Small intestine (tissue), 7 donors: ENCODE measurements around the gene ARHGAP15. TPM values are rescaled to one million over a fixed set of nuclear protein-coding genes. Genes with fewer than 3 reads are reported as not detected.

ENCODE experiments used
- DNase-seq, 2 donors: peaks; one replicate each; pipeline versions ENCODE4 v3.0.0 to v3.0.0-alpha.2; 2013
- FAIRE-seq: peaks from 2 replicates; lab custom pipeline; 2012; peaks lifted over from hg19 to GRCh38; lab: Jason Lieb, UNC
- H3K27ac ChIP-seq, 3 donors: one replicate each; pipeline ENCODE4 v1.5.1; 2013; ENCODE audit warnings: low read length in 2 of 3, mild to moderate bottlenecking in 2 of 3, control low read depth in 1 of 3, inconsistent platforms in 1 of 3, low read depth in 1 of 3, moderate library complexity in 1 of 3
- H3K27me3 ChIP-seq, 3 donors: one replicate each; pipeline ENCODE4 v1.6.1; 2013; ENCODE audit warnings: low read length in 3 of 3, inconsistent platforms in 1 of 3; ENCODE audit not compliant: control insufficient read depth in 3 of 3, insufficient read depth in 3 of 3
- H3K36me3 ChIP-seq, 3 donors: one replicate each; pipeline ENCODE4 v1.6.1; 2013; ENCODE audit warnings: low read length in 3 of 3, inconsistent platforms in 1 of 3, low read depth in 1 of 3, mild to moderate bottlenecking in 1 of 3, moderate library complexity in 1 of 3; ENCODE audit not compliant: control insufficient read depth in 3 of 3, insufficient read depth in 2 of 3
- H3K4me1 ChIP-seq, 3 donors: one replicate each; pipeline ENCODE4 v1.6.1; 2013; ENCODE audit warnings: low read length in 2 of 3, inconsistent platforms in 1 of 3, low read depth in 1 of 3, mild to moderate bottlenecking in 1 of 3, moderate library complexity in 1 of 3; ENCODE audit not compliant: control insufficient read depth in 3 of 3, insufficient read depth in 2 of 3
- H3K4me3 ChIP-seq, 3 donors: one replicate each; pipeline ENCODE4 v1.5.1; 2013; ENCODE audit warnings: low read length in 3 of 3, control low read depth in 1 of 3, inconsistent platforms in 1 of 3, low read depth in 1 of 3, mild to moderate bottlenecking in 1 of 3, moderate library complexity in 1 of 3
- H3K9me3 ChIP-seq, 2 donors: one replicate each; pipeline ENCODE4 v1.6.1; 2013; ENCODE audit warnings: low read depth in 1 of 2, low read length in 1 of 2; ENCODE audit not compliant: control insufficient read depth in 2 of 2, insufficient read depth in 1 of 2
- WGBS, 3 donors: extraction: QIAGEN DNeasy Blood & Tissue Kit; methylation state at CpG; one replicate each; pipeline ENCODE4 v1.1.7; 2013; 5-methylcytosine and 5-hydroxymethylcytosine counted together
- polyA plus RNA-seq, 4 donors: library from polyadenylated mRNA; stranded (reverse) in 3 of 4; unstranded in 1 of 4; fragments of 200-250 nt in 3 of 4; fragments of 120-200 nt in 1 of 4; gene quantifications; one replicate each; pipeline versions ENCODE4 v1.2.1 to v1.2.3, GENCODE V29; 2013
- donor health status: healthy with polysubstance abuse.
- donor health status: control.
- donor health status: control.
- donor health status: Bipolar disorder and iron deficiency.
- donor health status: healthy.

The ARHGAP15 gene
- polyA plus RNA-seq, 4 donors, result 0.67 to 18.2 (median 10.1) TPM

GRCh38 chr2:143251681-143252080 lies 122.5 kb downstream of the ARHGAP15 start:
- Histone ChIP-seq H3K4me1 (no peaks in the 10 kb centered on the region), H3K4me3 (no peak overlapping the region), H3K27ac (no peak overlapping the region), H3K27me3 (no peaks in the 10 kb centered on the region), H3K36me3 (no peaks in the 10 kb centered on the region), H3K9me3 (no peaks in the 10 kb centered on the region)
- no peak for FAIRE-seq
- 88 to 89% (median 89%) methylated on average over 2 of the region's 2 CpGs for WGBS, 3 donors
- DNase-seq, result no peak

GRCh38 chr2:143252138-143252907 lies 123.1 kb downstream of the ARHGAP15 start:
- no peak for FAIRE-seq

GRCh38 chr2:143254110-143254509 lies 124.9 kb downstream of the ARHGAP15 start:
- no peaks in the 10 kb centered on the region for H3K4me1 ChIP-seq
- no peaks in the 10 kb centered on the region for H3K9me3 ChIP-seq
- no peak for FAIRE-seq
- DNase-seq, result no peak
- H3K27ac ChIP-seq, result no peak overlapping the region
- 43 to 61% (median 45%) methylated on average over 1 of the region's 1 CpG for WGBS, 3 donors
- H3K36me3 ChIP-seq, result no peaks in the 10 kb centered on the region
- no peak overlapping the region for H3K4me3 ChIP-seq
- H3K27me3 ChIP-seq, result no peaks in the 10 kb centered on the region

More at GRCh38 chr2:143252138-143252907, 123.1 kb downstream of the ARHGAP15 start:
- WGBS, 3 donors, result 72 to 81% (median 75%) methylated on average over 5 of the region's 5 CpGs
- Histone ChIP-seq H3K36me3 (no peaks in the 10 kb centered on the region), H3K9me3 (no peaks in the 10 kb centered on the region), H3K27me3 (no peaks in the 10 kb centered on the region), H3K4me3 (no peak overlapping the region), H3K4me1 (no peaks in the 10 kb centered on the region), H3K27ac (no peak overlapping the region)
- no peak for DNase-seq

- no peaks in the 10 kb centered on the region for H3K9me3 ChIP-seq
- H3K4me1 ChIP-seq, result no peaks in the 10 kb centered on the region
- no peak overlapping the region for H3K27ac ChIP-seq
- DNase-seq (no peak), FAIRE-seq (no peak)
- H3K27me3 ChIP-seq, result no peaks in the 10 kb centered on the region
- H3K4me3 ChIP-seq, result no peak overlapping the region
- no peaks in the 10 kb centered on the region for H3K36me3 ChIP-seq
- WGBS, 3 donors, result 62 to 81% (median 74%) methylated on average over 3 of the region's 3 CpGs
These were observed 125.9 kb downstream of the ARHGAP15 start for GRCh38 chr2:143255086-143255485.

GRCh38 chr2:143255899-143256298 lies 126.7 kb downstream of the ARHGAP15 start:
- no peaks in the 10 kb centered on the region for H3K4me1 ChIP-seq
- H3K9me3 ChIP-seq, result no peaks in the 10 kb centered on the region
- no peak overlapping the region for H3K4me3 ChIP-seq
- no peaks in the 10 kb centered on the region for H3K27me3 ChIP-seq
- H3K27ac ChIP-seq, result peak overlapping the region in 2 of 3 donors; percentile 11 to 68
- no peak for FAIRE-seq
- no peak for DNase-seq
- H3K36me3 ChIP-seq, result no peaks in the 10 kb centered on the region

- no peaks in the 10 kb centered on the region for H3K4me1 ChIP-seq
- no peaks in the 10 kb centered on the region for H3K27me3 ChIP-seq
- peak overlapping the region in 1 of 3 donors; percentile 32 for H3K27ac ChIP-seq
- H3K4me3 ChIP-seq, result no peak overlapping the region
- FAIRE-seq (no peak), DNase-seq (peak in 1 of 2 donors; percentile 41)
- 55 to 72% (median 63%) methylated on average over 3 of the region's 3 CpGs for WGBS, 3 donors
- no peaks in the 10 kb centered on the region for H3K36me3 ChIP-seq
- H3K9me3 ChIP-seq, result no peaks in the 10 kb centered on the region
These were observed 129.1 kb downstream of the ARHGAP15 start for GRCh38 chr2:143258126-143258892.

GRCh38 chr2:143259368-143259958 lies 130.2 kb downstream of the ARHGAP15 start:
- 5 to 8% (median 6%) methylated on average over 5 of the region's 5 CpGs for WGBS, 3 donors
- H3K27me3 ChIP-seq, result no peaks in the 10 kb centered on the region
- no peaks in the 10 kb centered on the region for H3K9me3 ChIP-seq
- FAIRE-seq (peak; percentile 44), DNase-seq (peak; percentile 58 to 60)
- H3K4me3 ChIP-seq, result no peak overlapping the region
- H3K4me1 ChIP-seq, result no peaks in the 10 kb centered on the region
- H3K36me3 ChIP-seq, result no peaks in the 10 kb centered on the region
- peak overlapping the region in 1 of 3 donors; percentile 58 for H3K27ac ChIP-seq

GRCh38 chr2:143261986-143262385 lies 132.8 kb downstream of the ARHGAP15 start:
- no peak for FAIRE-seq
- H3K27ac ChIP-seq, result peak overlapping the region in 1 of 3 donors; percentile 21

More at GRCh38 chr2:143261986-143262385, 132.8 kb downstream of the ARHGAP15 start:
- DNase-seq, result peak in 1 of 2 donors; percentile 25
- Histone ChIP-seq H3K27me3 (no peaks in the 10 kb centered on the region), H3K4me1 (no peaks in the 10 kb centered on the region), H3K9me3 (no peaks in the 10 kb centered on the region), H3K4me3 (no peak overlapping the region), H3K36me3 (no peaks in the 10 kb centered on the region)
- 40 to 58% (median 47%) methylated on average over 4 of the region's 4 CpGs for WGBS, 3 donors
